ENCODE measurements around the gene LSAMP.

- TF ChIP-seq ZNF16 (tag by site-specific recombination; IDR thresholded peaks at IDR 0.05; ENCODE audit: low read depth) (no peak), ZNF449 (tag by site-specific recombination; IDR thresholded peaks at IDR 0.05) (no peak), PRDM10 (tag by site-specific recombination; IDR thresholded peaks at IDR 0.05) (no peak), CTCF (tag by site-specific recombination; IDR thresholded peaks at IDR 0.05) (no peak), ZNF311 (tag by site-specific recombination; IDR thresholded peaks at IDR 0.05; ENCODE audit: borderline replicate concordance) (no peak), PATZ1 (tag by site-specific recombination; IDR thresholded peaks at IDR 0.05) (no peak), HOXA7 (CRISPR knock-in tag; IDR thresholded peaks at IDR 0.05; ENCODE audit: borderline replicate concordance) (no peak), ZNF174 (tag by site-specific recombination; IDR thresholded peaks at IDR 0.05) (no peak), YY1 (tag by site-specific recombination; IDR thresholded peaks at IDR 0.05) (no peak), ZNF701 (tag by site-specific recombination; IDR thresholded peaks at IDR 0.05) (no peak), REPIN1 (tag by site-specific recombination; IDR thresholded peaks at IDR 0.05; ENCODE audit: low read depth) (no peak), PBX3 (CRISPR knock-in tag; IDR thresholded peaks at IDR 0.05) (no peak), ZNF274 (IDR thresholded peaks at IDR 0.05; ENCODE audit: low read length) (no peak), ZNF274 (tag by site-specific recombination; IDR thresholded peaks at IDR 0.05; ENCODE audit: borderline replicate concordance) (no peak)
These were observed 637.0 kb downstream of the LSAMP start for GRCh38 chr3:115808244-115808643.
